SH-SY5Y (cell line): Measurements from ENCODE around the gene RYR1.

ENCODE experiments used
- GATA2 ChIP-seq: IDR thresholded peaks from 2 replicates; pipeline ENCODE4 v1.6.1; 2011; ENCODE audit warnings: mild to moderate bottlenecking, low read depth, low read length
- GATA3 ChIP-seq: IDR thresholded peaks from 2 replicates; pipeline ENCODE4 v1.6.1; 2011; ENCODE audit warnings: low read depth, mild to moderate bottlenecking, low read length, moderate library complexity

The RYR1 gene

GRCh38 chr19:38434549-38435051, 1.1 kb downstream of the RYR1 start:
- TF ChIP-seq GATA3 (no peak), GATA2 (no peak)

GRCh38 chr19:38437295-38437694, 3.8 kb downstream of the RYR1 start:
- no peak for TF ChIP-seq GATA2
- no peak for TF ChIP-seq GATA3

DNA sequence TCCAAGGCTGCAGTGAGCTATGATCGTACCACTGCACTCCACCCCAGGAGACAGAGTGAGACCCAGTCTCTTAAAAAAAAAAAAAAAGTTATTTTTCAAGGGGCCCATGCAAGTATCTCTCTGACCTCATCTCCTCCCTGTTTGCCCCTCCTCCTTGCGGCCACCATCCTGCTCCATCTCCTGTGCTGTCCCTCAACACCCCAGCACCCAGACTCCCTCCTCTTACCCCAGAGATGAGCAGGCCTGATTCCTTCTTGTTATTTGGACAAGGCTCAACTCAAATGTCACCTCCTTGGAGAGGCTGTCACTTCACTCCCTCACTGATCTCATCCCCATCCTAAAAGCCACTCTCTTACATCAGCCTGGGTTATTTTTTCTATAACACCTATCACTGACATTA, 4.4 kb downstream of the RYR1 start:
- TF ChIP-seq GATA2 (no peak), GATA3 (no peak)

DNA sequence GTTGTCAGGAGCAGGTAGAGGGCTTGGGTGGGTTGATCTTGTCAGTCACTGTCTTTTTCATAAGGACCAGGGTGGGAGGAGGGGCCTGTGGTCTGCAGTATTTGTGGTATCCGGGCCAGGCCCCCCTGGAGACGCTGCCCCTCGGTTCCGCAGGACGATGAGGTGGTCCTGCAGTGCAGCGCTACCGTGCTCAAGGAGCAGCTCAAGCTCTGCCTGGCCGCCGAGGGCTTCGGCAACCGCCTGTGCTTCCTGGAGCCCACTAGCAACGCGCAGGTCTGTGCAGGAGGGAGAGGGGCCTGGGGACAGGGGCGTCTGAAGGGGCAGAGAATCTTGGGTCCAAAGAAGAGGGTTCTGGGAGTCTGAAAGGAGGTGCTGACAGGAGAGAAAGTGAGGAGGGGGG, 7.1 kb downstream of the RYR1 start:
- TF ChIP-seq GATA2, result no peak
- no peak for TF ChIP-seq GATA3

DNA sequence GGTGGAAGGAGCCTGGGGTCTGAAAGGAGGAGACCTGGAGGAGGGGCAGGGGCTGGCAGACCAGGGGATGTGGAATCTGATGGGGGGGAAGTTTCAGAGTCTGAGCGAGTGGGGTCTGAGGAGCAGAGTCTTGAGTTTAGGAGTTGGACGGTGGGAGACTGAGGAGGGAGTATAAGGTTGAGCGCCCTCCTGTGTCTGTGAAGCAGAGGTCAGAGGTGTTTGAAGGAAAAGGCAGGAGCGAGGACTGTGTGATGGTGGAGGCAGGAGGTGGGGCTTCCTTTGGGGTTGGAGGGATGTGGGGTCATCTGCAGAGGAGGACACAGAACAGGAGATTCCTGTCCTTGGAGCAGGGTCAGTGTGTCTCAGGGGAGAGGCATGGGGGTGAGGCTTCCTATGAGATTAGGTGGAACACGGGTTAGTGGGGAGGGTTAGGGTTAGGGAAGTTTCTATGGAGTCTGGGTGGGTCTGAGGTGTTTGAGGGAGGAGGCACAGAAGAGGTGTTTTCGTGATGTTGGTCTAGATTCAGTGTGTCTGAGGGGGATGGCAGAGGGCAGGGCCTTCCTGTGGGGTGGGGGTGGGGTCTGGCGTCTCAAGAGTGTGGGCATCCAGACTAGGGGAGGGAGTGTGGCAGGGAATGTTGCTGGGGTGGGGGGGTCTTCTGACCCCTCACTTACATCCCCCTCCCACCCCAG, 8.3 kb downstream of the RYR1 start:
- TF ChIP-seq GATA2, result no peak

DNA sequence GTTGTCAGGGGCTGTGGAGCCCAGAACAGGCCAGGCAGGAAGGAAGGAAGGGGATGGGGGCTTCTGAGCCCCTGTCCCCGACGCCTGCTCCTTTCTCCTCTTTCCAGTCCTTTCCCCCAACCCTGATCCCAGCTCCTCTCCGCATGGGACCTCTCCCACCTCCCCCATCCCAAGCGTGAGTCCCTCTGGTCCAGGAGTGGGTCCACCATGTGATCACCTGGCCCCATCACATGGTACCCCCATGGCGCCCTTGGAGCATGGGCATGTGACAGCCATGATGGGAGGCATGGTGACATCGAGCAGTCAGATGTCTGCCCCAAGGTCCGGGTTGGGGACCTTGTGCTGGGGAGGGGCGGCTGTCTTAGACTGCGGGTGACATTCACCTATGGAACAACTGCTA, 9.2 kb downstream of the RYR1 start:
- no peak for TF ChIP-seq GATA3
- TF ChIP-seq GATA2, result no peak

DNA sequence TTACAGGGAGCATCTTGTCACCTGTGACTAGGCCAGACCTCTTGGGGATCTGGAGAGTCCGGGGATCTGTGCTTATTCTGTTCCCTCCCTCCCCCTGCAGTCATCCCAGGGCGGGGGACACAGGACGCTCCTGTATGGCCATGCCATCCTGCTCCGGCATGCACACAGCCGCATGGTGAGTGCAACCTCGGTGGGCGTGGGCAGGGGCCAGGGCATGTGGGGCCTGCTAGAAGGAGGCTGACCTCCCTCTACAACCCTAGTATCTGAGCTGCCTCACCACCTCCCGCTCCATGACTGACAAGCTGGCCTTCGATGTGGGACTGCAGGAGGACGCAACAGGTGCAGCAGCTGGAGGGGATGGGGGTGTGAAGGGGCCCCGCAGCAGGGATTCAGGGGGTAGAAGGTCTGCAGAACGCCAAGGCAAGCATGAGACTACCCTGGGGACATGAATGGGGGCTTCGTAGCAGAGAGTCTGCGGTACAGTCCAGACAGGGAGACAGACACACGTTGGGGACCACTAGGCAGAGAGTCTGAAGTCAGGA, 10.0 kb downstream of the RYR1 start:
- no peak for TF ChIP-seq GATA2
- no peak for TF ChIP-seq GATA3

GRCh38 chr19:38444026-38444425, 10.5 kb downstream of the RYR1 start:
- TF ChIP-seq GATA2, result no peak

DNA sequence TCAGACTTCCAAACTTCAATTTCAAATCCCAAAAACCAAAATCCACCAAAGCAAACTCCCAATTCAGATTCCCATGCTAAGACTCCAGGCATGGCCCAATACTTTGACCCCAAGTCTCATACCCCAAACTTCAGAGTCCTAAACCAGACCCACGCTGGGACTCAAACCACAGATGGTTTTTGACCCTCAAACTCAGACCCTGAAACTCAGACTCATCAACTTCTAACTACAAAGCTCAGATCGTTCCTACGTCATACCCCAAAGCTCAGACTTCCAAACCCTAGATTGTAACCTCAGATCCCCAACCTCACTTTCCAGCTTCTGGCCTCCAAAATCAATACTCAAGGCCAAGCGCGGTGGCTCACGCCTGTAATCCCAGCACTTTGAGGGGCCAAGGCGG, 11.9 kb downstream of the RYR1 start:
- TF ChIP-seq GATA2, result no peak
- no peak for TF ChIP-seq GATA3

DNA sequence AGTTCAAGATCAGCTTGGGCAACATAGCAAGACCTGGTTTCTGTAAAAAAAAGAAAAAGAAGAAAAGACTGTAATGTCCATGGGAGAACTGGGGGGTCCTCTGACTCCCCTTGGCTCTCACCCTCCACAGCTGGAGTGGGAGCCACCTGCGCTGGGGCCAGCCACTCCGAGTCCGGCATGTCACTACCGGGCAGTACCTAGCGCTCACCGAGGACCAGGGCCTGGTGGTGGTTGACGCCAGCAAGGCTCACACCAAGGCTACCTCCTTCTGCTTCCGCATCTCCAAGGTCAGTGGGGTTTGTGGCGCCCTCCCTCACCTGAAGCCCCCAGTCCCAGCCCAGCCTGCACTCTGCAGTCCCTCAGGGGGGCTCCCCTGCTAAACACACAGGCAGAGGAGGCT, 14.7 kb downstream of the RYR1 start:
- TF ChIP-seq GATA3, result no peak
- TF ChIP-seq GATA2, result no peak

DNA sequence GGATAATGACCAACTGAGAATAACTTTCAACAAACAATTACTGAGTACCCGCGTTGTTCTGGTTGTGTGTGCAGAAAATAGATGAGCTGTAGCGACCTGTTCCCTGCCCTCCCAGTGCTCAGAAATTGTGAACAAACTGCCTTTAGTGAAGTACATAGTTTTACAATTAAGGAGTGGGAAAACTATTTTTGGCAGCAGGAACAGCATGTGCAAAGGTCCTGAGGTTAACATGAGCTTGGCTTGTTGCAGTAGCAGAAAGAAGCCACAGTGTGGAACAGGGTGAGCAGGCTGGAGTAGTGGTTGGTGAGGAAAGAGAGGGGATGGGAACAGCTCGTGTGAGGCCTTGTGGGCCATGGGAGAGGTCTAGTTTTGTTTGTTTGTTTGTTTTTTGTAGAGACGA, 16.0 kb downstream of the RYR1 start:
- TF ChIP-seq GATA3, result no peak
- no peak for TF ChIP-seq GATA2

- no peak for TF ChIP-seq GATA2
Measured at GRCh38 chr19:38451036-38451435, 17.5 kb downstream of the RYR1 start.

DNA sequence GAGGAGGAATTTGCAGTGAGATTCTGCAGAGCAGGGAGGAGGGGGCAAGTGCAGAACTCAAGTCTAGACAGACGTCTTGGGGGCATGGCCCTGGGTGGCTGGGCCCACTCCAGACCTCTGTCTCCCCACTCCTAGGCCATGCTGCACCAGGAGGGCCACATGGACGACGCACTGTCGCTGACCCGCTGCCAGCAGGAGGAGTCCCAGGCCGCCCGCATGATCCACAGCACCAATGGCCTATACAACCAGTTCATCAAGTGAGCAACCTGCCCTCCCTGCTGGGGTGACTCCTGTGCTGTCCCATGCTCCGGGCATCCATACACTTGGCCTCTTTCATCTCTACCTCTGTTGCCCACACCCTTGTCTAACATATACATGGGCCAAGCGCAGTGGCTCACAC, 18.1 kb downstream of the RYR1 start:
- TF ChIP-seq GATA3, result no peak
- TF ChIP-seq GATA2, result no peak

- TF ChIP-seq GATA3 (no peak), GATA2 (no peak)
Measured at GRCh38 chr19:38452430-38453366, 19.2 kb downstream of the RYR1 start.

DNA sequence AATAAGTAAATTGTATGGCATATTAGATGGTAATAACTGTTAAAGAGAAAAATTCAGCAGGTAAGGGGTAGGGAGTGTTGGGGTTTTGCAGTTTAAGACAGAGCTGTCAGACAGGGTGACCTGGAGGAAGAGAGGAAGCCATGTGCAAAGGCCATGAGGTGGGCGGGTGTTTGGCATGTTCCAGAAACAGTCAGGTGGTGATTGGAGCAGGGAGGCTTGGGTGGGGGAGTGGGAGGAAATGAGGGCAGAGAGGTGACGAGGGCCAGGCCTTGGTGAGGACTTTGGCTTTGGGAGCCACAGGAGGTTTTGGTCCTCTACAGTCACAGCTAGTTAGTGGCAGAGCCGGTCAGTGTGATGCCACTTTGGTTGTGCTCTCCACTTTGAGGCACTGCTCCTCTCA, 20.1 kb downstream of the RYR1 start:
- no peak for TF ChIP-seq GATA2
- TF ChIP-seq GATA3, result no peak
